T-helper 1 cell treated with Interleukin-12 subunit alpha and Interleukin-12 subunit beta and Interleukin-4 antibody, amounts not matched to agents 30 μg/mL and 1 μg/mL, for 36 hours (primary cell): ENCODE results near the gene INPP4B.
A peak's percentile ranks its signal among the peaks of the same experiment; 100 is the strongest.

Experiments
- H3K27ac Mint-ChIP-seq: one replicate; pipeline ENCODE4 v1.8.0; 2021; ENCODE audit warnings: mild to moderate bottlenecking, mixed read lengths
- H3K27me3 Mint-ChIP-seq: one replicate; pipeline ENCODE4 v1.8.0; 2021; ENCODE audit warnings: low read depth, mixed read lengths
- H3K36me3 Mint-ChIP-seq: one replicate; pipeline ENCODE4 v1.8.0; 2021; ENCODE audit warnings: low read depth, mixed read lengths
- H3K4me1 Mint-ChIP-seq: one replicate; pipeline ENCODE4 v1.8.0; 2021; ENCODE audit warnings: low read depth, mixed read lengths
- H3K4me3 Mint-ChIP-seq: one replicate; pipeline ENCODE4 v1.8.0; 2021; ENCODE audit warnings: mild to moderate bottlenecking, moderate library complexity, mixed read lengths
- H3K9me3 Mint-ChIP-seq: one replicate; pipeline ENCODE4 v1.8.0; 2021; ENCODE audit warnings: mixed read lengths

The INPP4B gene

DNA sequence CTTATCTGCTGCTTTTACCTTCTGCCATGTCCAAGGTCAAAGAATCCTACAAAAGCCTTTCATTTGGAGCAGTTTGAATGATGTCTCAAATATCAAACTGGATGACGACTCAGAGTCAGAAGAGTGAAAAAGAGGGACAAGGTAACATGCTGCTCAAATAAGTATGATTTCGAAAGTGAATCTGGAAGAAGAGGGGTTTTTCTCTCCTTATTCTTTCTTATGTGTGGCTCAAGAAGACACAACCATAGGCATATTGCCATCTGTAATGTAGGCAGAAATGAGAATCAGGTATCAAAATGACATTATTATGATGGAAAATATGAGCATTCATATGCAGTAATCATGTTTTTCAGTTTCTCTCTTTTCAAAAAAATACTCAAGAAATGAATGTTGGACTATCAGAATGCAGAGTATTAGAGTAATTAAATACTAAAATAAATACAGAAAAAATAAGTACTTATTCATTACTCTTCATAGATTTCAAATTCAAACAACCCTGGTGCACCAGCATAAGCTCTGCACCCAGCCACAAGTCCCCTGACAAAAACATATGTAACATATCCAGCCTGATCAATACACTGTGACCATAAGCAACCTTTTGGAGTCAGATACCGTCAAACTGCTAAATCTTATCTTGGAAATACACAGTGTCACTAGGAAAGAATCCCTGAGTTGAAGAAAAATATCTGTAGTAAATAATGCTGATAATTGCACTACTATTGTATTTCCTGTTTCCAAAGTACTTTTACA, 468.6 kb downstream of the INPP4B start:
- no peaks in the 10 kb centered on the region for H3K9me3 Mint-ChIP-seq
- H3K4me1 Mint-ChIP-seq: peaks cover 31% of the 10 kb centered on the region
- peak overlapping the region; percentile 85 for H3K27ac Mint-ChIP-seq
- peak overlapping the region; percentile 63 for H3K4me3 Mint-ChIP-seq
- no peaks in the 10 kb centered on the region for H3K27me3 Mint-ChIP-seq
- no peaks in the 10 kb centered on the region for H3K36me3 Mint-ChIP-seq

DNA sequence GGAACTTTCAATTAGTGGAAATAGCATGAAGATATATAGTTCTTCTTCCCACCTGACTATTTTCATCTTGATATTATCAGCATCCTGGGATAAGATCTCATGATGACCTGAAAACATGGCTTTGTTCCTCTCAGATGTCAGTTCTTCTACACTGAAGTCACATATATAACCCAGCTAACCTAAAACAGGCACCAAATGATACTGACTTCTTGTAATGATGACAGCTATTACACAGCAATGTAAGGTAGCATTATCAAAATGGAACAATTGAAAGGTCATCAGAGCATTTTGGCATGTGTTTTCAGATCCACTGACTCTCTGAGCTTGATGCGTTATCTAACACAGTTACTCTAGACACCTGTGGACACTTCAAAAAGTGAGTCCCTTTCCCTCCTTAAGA, 469.9 kb downstream of the INPP4B start:
- no peak overlapping the region for H3K27ac Mint-ChIP-seq
- H3K27me3 Mint-ChIP-seq: no peaks in the 10 kb centered on the region
- peaks cover 37% of the 10 kb centered on the region for H3K4me1 Mint-ChIP-seq
- peaks cover 3% of the 10 kb centered on the region for H3K36me3 Mint-ChIP-seq
- H3K9me3 Mint-ChIP-seq: peaks cover under 1% of the 10 kb centered on the region
- H3K4me3 Mint-ChIP-seq: no peak overlapping the region

DNA sequence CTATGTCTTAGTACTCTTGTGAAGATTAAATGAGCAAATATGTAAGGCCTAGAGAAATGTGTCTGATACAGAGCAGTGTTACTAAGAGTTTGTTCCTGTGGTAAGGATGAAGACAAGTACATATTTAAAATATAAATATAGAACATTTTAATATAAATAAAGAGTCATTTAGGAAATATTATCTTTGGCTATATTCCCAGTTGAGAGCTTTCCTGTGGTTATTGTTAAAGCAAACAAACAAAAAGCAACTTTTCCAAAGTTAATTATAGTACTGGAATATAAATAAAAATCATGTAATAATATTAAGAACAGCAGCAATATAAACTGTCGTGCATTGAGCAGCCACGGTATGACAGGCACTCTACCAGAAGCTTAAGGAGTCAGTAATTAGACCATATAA, 472.5 kb downstream of the INPP4B start:
- Mint-ChIP-seq H3K27me3 (no peaks in the 10 kb centered on the region), H3K27ac (no peak overlapping the region), H3K36me3 (peaks cover 13% of the 10 kb centered on the region), H3K4me1 (peaks cover 43% of the 10 kb centered on the region), H3K4me3 (no peak overlapping the region), H3K9me3 (peaks cover 11% of the 10 kb centered on the region)

DNA sequence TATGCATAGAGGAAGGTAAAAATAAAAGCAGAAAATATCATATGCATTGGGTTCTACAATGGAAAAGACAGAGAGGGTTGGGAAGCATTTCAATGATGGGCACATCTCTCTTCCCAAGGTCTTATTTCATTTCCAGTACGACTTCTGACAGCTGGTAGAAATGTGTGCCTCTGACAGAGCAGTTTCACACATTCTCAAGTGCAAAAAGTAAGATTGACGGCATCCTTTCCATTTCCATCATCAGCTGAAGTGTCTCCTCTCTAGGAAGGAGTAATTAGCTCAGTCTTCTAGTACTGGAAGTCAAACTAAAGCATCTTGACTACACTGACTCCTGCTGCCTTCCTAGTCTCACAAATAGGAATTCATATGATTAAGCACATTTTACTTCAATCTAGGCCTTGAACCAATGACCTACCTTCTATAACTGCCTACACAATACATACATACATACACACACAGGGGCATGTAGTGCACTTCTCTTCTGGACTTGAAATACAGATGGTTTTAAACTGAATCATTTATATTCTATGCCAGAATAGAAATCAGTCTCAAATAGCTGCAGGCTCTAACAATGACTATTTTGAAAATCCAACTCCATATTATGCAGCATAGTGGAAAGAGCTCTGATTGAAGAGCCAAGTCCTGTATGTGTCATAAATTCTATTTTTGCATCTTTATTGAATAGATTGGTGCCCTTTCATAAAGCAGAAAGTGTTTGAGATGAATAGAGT, 473.4 kb downstream of the INPP4B start:
- Mint-ChIP-seq H3K27me3 (no peaks in the 10 kb centered on the region), H3K4me3 (no peak overlapping the region), H3K27ac (peak overlapping the region; percentile 43), H3K9me3 (peaks cover 11% of the 10 kb centered on the region), H3K36me3 (peaks cover 14% of the 10 kb centered on the region), H3K4me1 (peaks cover 41% of the 10 kb centered on the region)

DNA sequence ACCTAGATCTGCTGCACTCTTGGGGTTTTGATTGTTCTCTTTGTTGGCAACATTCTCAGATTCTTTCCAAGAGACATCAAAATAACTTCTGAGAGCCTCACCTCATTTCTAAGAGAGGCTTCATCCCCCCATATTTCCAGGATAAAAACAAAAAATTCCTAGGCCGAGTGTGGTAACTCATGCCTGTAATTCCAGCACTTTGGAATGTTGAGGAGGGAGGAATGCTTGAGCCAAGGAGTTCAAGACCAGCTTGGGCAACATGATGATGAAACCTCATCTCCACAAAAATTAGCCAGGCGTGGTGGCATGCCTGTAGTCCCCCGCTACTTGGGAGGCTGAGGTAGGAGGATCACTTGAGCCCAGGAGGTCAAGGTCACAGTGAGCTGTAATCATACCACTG, 477.0 kb downstream of the INPP4B start:
- peaks cover 14% of the 10 kb centered on the region for H3K36me3 Mint-ChIP-seq
- no peaks in the 10 kb centered on the region for H3K27me3 Mint-ChIP-seq
- peaks cover 45% of the 10 kb centered on the region for H3K4me1 Mint-ChIP-seq
- H3K27ac Mint-ChIP-seq: no peak overlapping the region
- peaks cover 11% of the 10 kb centered on the region for H3K9me3 Mint-ChIP-seq
- no peak overlapping the region for H3K4me3 Mint-ChIP-seq

DNA sequence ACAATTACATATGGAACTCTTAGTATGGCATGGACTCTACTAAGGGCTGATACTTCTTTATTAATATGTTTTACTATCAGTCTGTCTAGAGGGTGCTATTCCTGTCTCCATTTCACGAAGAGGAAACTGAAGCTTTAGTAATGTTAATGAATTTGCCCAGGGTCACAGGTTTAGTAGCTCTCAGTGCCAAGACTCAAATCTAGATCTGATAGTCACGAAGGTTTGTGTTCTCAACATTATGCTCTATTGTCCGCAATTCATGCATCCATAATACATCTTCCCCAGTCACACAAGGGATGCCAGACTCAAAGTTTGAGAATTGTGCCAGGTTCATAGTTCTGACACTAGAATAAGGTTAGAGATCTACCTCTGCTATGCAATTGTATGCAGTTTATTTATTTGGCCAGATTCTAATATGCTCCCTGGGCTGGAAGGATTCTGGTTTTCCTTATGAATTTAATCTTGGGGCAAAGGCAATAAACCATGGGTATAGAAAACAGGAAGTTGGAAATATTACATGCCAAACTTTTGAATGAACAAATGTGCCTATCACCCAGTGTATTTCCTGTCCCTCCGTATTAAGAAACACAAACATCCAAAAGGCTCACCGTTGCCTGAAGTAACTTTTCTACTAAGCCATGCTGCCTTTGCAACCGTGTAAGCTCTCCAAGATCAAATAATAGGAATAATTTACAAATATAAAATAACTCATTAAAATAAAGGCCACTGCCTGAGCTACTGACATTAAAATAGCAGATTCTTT, 478.5 kb downstream of the INPP4B start:
- no peak overlapping the region for H3K27ac Mint-ChIP-seq
- no peaks in the 10 kb centered on the region for H3K27me3 Mint-ChIP-seq
- no peak overlapping the region for H3K4me3 Mint-ChIP-seq
- peaks cover 14% of the 10 kb centered on the region for H3K36me3 Mint-ChIP-seq
- peaks cover 40% of the 10 kb centered on the region for H3K4me1 Mint-ChIP-seq
- H3K9me3 Mint-ChIP-seq: peaks cover 11% of the 10 kb centered on the region

DNA sequence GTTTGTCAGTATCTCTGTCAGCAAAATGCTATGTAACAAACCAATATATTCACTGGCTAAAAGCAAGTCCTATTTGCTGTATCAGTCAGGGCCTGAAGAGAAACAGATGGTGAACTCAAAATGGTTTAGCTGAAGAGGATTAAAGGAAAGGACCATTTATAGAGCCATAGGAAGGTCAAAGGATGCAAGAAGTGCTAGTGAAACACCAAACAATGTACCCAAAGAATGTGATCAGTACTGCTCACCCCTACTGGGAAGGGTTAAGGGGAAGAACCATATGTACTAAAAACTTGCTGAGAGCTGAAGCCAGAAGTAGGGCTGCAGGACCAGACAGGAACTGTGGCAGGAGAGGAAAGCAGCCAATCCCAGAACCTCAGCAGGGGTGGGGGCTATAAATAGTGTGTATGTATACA, 479.3 kb downstream of the INPP4B start:
- peaks cover 15% of the 10 kb centered on the region for H3K9me3 Mint-ChIP-seq
- peaks cover 35% of the 10 kb centered on the region for H3K4me1 Mint-ChIP-seq
- peaks cover 18% of the 10 kb centered on the region for H3K36me3 Mint-ChIP-seq
- H3K27ac Mint-ChIP-seq: peak overlapping the region; percentile 32
- H3K4me3 Mint-ChIP-seq: peak overlapping the region; percentile 5
- no peaks in the 10 kb centered on the region for H3K27me3 Mint-ChIP-seq

DNA sequence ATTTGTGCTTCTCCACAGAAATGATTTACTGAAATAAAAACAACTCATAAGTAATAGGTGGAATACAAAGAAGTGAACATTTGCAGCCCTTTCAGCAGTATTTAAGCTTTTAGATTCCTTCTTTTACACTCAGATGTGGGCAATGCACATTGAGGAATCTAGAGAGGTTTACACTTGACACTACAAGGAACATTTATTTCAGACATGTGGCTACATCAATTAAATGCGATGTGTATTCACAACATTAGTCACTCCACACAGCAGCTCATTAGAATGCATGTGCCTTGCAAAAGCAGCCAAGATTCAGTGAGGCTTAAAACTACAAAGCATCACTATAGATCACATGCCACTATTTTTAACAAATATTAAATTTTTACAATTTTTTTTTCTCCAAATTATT, 480.7 kb downstream of the INPP4B start:
- H3K27ac Mint-ChIP-seq: no peak overlapping the region
- no peak overlapping the region for H3K4me3 Mint-ChIP-seq
- H3K9me3 Mint-ChIP-seq: peaks cover 8% of the 10 kb centered on the region
- no peaks in the 10 kb centered on the region for H3K27me3 Mint-ChIP-seq
- peaks cover 10% of the 10 kb centered on the region for H3K36me3 Mint-ChIP-seq
- peaks cover 33% of the 10 kb centered on the region for H3K4me1 Mint-ChIP-seq

DNA sequence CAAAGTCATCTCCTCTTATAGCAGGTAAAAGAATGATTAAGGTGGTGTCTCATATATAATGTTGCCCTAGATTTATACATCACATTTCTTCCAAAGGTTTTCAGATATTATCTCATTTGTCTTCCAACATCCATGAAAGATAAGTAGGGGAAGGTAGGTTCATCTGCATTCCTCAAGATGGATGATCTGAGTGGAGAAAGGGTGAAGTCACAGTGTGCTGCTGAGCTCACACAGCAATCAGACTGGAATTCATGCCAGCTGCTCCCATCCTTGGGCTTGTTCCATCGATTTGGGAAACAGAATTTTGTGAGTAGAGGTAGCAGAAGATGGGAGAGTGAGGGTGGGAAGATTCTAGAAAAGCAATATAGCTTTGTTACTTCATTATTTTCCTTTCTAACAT, 482.4 kb downstream of the INPP4B start:
- Mint-ChIP-seq H3K27ac (no peak overlapping the region), H3K27me3 (no peaks in the 10 kb centered on the region), H3K36me3 (peaks cover 8% of the 10 kb centered on the region), H3K9me3 (peaks cover 7% of the 10 kb centered on the region), H3K4me3 (no peak overlapping the region), H3K4me1 (peaks cover 34% of the 10 kb centered on the region)

DNA sequence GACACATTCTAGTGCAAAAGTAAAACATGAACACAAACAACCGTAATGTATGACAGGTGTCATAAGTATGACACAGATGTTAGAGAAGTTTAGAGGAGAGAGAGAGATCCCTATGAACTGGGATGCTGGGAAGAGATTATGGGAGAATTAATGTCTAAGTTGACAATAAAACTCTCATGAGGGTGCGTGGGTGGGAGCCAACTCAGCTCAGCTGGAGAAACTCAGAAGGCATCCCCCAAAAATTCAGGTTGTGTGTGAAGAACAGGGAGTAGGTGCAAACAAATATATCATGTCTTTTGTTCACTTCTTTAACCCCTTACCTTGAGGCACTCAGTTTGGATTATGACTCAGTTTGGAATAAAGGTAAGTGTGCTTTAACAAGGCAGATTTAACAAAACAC, 484.1 kb downstream of the INPP4B start:
- Mint-ChIP-seq H3K4me3 (no peak overlapping the region), H3K9me3 (peaks cover 6% of the 10 kb centered on the region), H3K27me3 (no peaks in the 10 kb centered on the region), H3K27ac (no peak overlapping the region), H3K4me1 (peaks cover 26% of the 10 kb centered on the region), H3K36me3 (peaks cover 8% of the 10 kb centered on the region)

DNA sequence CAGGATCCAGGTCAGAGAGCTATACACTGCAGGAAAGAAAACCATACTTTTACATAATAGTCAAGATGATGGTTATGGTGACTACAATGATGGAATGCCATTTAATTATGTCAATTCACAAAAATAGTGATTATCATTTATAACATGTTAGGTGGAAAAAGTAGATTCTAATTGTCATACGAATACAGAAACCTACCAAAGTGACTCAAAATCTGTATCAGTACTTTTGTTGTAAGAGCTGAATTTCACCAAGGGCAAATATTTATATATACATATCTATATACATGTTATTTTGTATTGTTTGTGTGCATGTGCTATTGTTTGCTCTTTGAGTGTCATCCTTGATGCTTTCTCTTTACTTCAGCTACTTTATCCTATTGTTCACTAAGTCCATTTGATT, 485.4 kb downstream of the INPP4B start:
- no peak overlapping the region for H3K4me3 Mint-ChIP-seq
- H3K27me3 Mint-ChIP-seq: no peaks in the 10 kb centered on the region
- H3K4me1 Mint-ChIP-seq: peaks cover 31% of the 10 kb centered on the region
- H3K27ac Mint-ChIP-seq: no peak overlapping the region
- H3K36me3 Mint-ChIP-seq: peaks cover 9% of the 10 kb centered on the region
- H3K9me3 Mint-ChIP-seq: peaks cover 6% of the 10 kb centered on the region

DNA sequence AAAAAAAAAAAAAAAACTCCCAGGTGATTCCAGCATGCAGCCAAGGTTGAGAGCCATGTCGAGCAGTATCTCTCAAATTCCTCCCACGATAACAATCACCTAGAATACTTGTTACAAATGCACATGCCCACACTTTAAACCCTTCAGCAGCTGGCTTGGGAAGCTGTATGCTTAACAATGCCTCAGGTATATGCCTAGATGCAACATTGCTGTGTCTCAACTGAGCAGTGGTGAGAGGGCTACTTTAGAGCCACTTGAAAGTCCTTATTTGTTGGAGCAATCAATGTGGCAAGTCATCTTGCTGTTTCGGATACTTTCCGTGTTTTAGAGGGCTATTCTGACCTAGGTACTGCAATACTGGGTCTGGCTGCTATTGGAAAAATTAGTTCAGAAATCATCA, 487.4 kb downstream of the INPP4B start:
- H3K4me3 Mint-ChIP-seq: no peak overlapping the region
- peak overlapping the region; percentile 16 for H3K27ac Mint-ChIP-seq
- H3K27me3 Mint-ChIP-seq: no peaks in the 10 kb centered on the region
- H3K4me1 Mint-ChIP-seq: peaks cover 43% of the 10 kb centered on the region
- peaks cover 9% of the 10 kb centered on the region for H3K36me3 Mint-ChIP-seq
- H3K9me3 Mint-ChIP-seq: peaks cover 6% of the 10 kb centered on the region

DNA sequence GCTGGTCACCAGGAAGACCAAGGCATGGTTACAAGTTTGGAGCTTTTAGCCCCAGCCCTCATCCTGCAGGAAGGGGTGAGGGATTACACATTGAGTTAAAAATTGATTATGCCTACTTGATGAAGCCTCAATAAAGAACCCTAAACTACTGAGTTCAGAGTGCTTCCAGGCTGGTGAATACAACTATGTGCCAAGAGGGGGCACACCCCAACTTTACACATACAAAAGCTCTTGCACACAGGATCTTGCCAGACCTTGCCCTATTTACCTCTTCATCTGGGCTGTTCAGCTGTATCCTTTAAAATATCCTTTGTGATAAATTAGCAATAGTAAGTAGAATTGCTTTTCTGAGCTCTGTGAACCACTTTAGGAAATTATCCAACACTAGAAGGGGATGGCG, 489.3 kb downstream of the INPP4B start:
- Mint-ChIP-seq H3K27ac (peak overlapping the region; percentile 94), H3K27me3 (no peaks in the 10 kb centered on the region), H3K4me1 (peaks cover 58% of the 10 kb centered on the region), H3K9me3 (peaks cover 2% of the 10 kb centered on the region), H3K36me3 (peaks cover 2% of the 10 kb centered on the region), H3K4me3 (no peak overlapping the region)

DNA sequence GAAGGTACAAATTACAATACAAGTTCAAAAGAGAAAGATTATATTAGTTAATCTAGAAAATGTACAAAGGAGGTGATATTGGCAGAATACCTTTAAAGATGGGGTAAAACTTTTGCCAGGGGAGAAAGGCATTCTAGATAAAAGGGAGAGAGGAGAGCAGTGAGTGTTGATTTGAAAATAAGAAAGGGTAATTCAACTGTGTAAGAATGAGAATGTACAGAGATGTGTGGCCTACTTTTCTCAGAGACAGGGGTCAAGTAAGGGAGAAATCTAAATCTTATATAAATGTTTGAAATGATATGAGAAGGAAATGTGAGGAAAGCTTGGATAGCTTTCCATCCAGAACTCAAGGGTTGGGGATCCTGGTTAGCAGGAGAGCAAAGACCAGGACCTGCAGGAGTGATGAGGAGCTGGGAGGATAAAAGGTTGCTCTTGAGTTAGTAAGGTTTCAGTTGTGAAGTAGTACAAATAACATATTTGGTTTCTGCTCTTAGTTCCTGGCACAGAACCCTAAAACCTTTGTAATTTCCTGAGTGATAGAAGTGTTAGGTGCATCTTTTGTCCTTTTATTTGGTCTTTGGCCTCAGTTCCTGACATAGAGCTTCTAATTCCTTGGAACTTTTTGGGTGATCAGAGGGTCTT, 489.9 kb downstream of the INPP4B start:
- peaks cover 61% of the 10 kb centered on the region for H3K4me1 Mint-ChIP-seq
- no peaks in the 10 kb centered on the region for H3K9me3 Mint-ChIP-seq
- H3K27me3 Mint-ChIP-seq: no peaks in the 10 kb centered on the region
- peak overlapping the region; percentile 94 for H3K27ac Mint-ChIP-seq
- H3K4me3 Mint-ChIP-seq: peak overlapping the region; percentile 43
- peaks cover 2% of the 10 kb centered on the region for H3K36me3 Mint-ChIP-seq
